Measurements from ENCODE around the gene CYP11A1. TPM values are rescaled to one million over a fixed set of nuclear protein-coding genes. Genes with fewer than 3 reads are reported as not detected.

Gene CYP11A1
- total RNA-seq, 2 donors from 2014 or later = not detected

GRCh38 chr15:74313889-74314288 lies 53.6 kb downstream of the CYP11A1 start:
- no peak for ATAC-seq (replicated peaks)
- Mint-ChIP-seq H3K36me3 (ENCODE audit: low read depth) (no peaks in the 10 kb centered on the region), H3K4me3 (no peak overlapping the region), H3K27ac (peak overlapping the region; percentile 26), H3K9me3 (no peaks in the 10 kb centered on the region), H3K4me1 (peaks cover 6% of the 10 kb centered on the region), H3K27me3 (no peaks in the 10 kb centered on the region)

DNA sequence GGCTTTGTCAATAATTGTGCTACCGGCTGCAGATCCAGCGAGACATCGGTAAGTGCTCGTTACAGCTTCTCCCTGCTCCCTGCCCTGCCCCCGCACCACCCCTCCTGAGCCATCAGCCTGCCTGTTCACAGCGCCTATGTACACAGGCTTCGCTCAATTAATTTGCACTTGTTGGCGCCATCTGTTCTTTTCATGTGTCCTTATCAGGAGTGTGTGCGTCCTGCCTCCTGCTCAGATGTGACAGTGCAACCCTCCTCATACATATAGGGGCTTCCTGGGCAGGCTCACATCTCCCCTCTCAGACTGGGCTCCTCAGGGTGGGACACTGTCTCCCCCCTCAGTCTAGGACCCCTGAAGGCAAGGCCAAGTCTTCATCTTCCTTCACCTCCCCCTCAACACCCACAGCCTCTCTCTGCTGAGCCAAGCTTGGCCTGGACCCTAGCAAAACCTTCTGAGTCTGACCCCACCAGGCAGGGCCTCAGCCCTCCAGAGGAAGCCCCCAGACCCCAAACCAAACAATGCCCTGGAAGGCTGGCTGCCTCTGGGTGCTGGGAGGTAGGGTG lies 54.9 kb downstream of the CYP11A1 start:
- H3K27ac Mint-ChIP-seq = no peak overlapping the region
- H3K4me1 Mint-ChIP-seq = peaks cover 6% of the 10 kb centered on the region
- no peaks in the 10 kb centered on the region for H3K36me3 Mint-ChIP-seq (ENCODE audit: low read depth)
- ATAC-seq (replicated peaks) = no peak
- H3K27me3 Mint-ChIP-seq = peaks cover 8% of the 10 kb centered on the region
- H3K9me3 Mint-ChIP-seq = no peaks in the 10 kb centered on the region
- H3K4me3 Mint-ChIP-seq = no peak overlapping the region

DNA sequence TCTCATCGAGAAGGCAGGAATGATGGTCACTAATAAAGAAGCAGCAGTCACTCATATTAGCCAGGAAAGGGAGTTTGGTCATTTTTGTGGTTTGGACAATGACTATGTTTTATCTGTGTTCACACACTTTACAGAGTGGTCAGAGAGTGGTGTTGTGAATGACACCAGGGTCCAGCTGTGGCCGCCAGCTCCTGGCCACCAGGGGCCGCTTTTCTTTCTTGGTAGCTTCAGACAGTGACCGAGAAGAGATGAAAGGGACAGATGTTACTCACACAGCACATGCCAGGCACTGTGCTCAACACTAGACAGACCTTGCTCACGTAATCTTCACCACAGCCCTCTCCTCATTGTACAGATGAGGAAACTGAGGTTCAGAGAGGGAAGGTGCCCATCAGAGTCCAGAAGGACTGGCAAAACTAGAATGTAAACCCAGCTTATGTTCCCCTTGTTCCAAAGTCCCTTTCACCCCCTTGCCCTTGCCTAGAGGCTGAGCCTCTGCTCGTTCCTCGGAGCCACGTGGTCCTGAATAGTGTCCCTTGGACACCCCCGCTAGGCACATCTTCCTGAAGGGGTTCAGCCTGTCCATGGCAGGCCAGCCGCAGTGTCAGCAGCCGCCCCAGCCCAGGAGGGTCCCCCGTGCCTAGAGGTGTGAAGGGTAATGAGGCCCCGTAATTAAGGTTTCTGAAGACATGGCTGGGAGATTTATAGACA lies 55.6 kb downstream of the CYP11A1 start:
- ATAC-seq (replicated peaks) = no peak

GRCh38 chr15:74307827-74308811 lies 59.3 kb downstream of the CYP11A1 start:
- Mint-ChIP-seq H3K9me3 (no peaks in the 10 kb centered on the region), H3K4me1 (no peaks in the 10 kb centered on the region), H3K36me3 (ENCODE audit: low read depth) (no peaks in the 10 kb centered on the region), H3K27ac (no peak overlapping the region), H3K27me3 (peaks cover 36% of the 10 kb centered on the region), H3K4me3 (no peak overlapping the region)
- peak; percentile 73 for ATAC-seq (replicated peaks)

More for the DNA sequence above, 55.6 kb downstream of the CYP11A1 start:
- Mint-ChIP-seq H3K27ac (no peak overlapping the region), H3K9me3 (no peaks in the 10 kb centered on the region), H3K4me3 (no peak overlapping the region), H3K36me3 (ENCODE audit: low read depth) (no peaks in the 10 kb centered on the region), H3K27me3 (peaks cover 9% of the 10 kb centered on the region), H3K4me1 (peaks cover 6% of the 10 kb centered on the region)

DNA sequence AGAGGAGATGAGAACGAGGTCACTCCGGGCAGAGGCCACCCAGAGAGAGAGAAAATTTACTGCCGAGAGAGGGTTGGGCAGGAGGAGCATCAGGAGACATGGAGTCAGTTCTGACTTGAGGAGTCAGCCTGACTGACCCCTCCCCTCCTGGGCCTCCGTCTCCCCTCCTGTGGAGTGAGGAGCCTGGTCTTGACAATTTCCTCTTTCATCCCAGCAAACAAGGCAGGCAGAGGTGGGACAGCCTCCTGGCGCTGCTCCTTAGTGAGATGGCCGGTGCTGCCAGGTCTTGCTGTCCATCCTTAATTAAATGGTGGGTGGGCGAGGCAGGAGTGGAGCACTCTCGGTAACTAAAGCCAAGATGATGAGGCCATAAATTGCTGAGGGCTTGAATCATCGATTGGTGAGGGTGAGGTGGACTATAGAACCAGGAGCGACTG lies 60.6 kb downstream of the CYP11A1 start:
- no peaks in the 10 kb centered on the region for H3K4me1 Mint-ChIP-seq
- no peaks in the 10 kb centered on the region for H3K36me3 Mint-ChIP-seq (ENCODE audit: low read depth)
- no peaks in the 10 kb centered on the region for H3K9me3 Mint-ChIP-seq
- ATAC-seq (replicated peaks) = no peak
- H3K4me3 Mint-ChIP-seq = no peak overlapping the region
- peaks cover 47% of the 10 kb centered on the region for H3K27me3 Mint-ChIP-seq
- H3K27ac Mint-ChIP-seq = no peak overlapping the region

GRCh38 chr15:74305687-74306086 lies 61.8 kb downstream of the CYP11A1 start:
- Mint-ChIP-seq H3K27ac (no peak overlapping the region), H3K27me3 (peaks cover 58% of the 10 kb centered on the region), H3K9me3 (no peaks in the 10 kb centered on the region), H3K4me1 (no peaks in the 10 kb centered on the region), H3K36me3 (ENCODE audit: low read depth) (no peaks in the 10 kb centered on the region), H3K4me3 (no peak overlapping the region)
- no peak for ATAC-seq (replicated peaks)

- no peak overlapping the region for H3K4me3 Mint-ChIP-seq
- no peaks in the 10 kb centered on the region for H3K36me3 Mint-ChIP-seq (ENCODE audit: low read depth)
- no peaks in the 10 kb centered on the region for H3K9me3 Mint-ChIP-seq
- H3K27me3 Mint-ChIP-seq = peaks cover 68% of the 10 kb centered on the region
- no peak overlapping the region for H3K27ac Mint-ChIP-seq
- no peaks in the 10 kb centered on the region for H3K4me1 Mint-ChIP-seq
- ATAC-seq (replicated peaks) = no peak
Measured at GRCh38 chr15:74304431-74304830, 63.0 kb downstream of the CYP11A1 start.

DNA sequence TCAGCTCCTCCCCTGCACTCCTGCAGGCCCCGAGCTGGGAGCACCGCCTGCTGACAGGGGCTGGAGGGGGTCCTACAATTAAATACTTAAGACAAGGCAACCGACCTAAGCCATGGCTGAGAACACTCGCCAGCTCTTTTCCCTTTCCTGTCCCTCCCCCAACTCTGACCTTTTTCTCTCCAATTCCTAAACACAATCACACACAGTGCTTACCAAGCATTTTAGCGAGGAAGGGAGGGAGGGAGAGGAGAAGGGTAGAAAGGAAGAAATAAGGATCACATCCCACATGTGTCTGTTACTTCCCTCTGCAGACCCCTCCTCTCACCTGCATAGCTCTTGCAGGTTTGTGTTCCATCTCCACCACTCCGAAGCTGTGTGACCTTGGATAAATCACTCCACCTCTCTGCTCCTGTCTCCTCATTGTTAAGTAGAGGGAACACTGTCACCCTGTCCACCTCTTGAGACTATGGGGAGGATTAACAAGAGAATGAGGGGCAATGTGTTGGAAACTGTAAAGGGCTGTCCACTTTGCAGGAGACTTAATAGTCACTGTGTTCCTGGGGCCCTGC lies 63.6 kb downstream of the CYP11A1 start:
- no peaks in the 10 kb centered on the region for H3K36me3 Mint-ChIP-seq (ENCODE audit: low read depth)
- H3K9me3 Mint-ChIP-seq = no peaks in the 10 kb centered on the region
- peaks cover 68% of the 10 kb centered on the region for H3K27me3 Mint-ChIP-seq
- no peaks in the 10 kb centered on the region for H3K4me1 Mint-ChIP-seq
- H3K4me3 Mint-ChIP-seq = no peak overlapping the region
- no peak for ATAC-seq (replicated peaks)
- H3K27ac Mint-ChIP-seq = no peak overlapping the region

DNA sequence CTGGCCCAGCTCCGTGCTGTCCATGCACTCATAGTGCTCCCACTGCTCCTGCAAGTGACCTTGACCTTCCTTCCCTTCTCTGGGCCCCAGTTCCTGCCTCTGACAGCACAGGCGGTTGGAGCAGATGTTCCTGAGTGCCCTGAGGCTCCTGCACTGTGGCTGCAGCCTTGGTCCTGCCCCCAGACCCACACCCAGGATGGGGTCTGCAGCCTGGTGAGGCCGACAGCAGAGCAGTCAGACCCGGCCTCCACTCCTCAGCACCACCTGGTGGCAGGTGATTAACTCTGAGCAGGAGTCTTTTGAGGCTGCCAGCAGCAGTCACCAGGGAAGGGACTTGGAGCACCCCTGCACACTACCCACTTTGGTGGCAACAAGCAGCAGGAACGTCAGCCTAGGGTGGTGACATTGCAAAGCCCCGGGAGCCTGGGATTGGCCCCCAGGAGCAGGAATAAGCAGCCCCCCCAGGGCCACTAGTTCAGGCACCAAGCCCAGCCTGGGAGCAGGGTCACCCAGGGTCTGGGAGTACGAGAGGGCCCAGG lies 64.6 kb downstream of the CYP11A1 start:
- no peak for ATAC-seq (replicated peaks)
- H3K36me3 Mint-ChIP-seq (ENCODE audit: low read depth) = no peaks in the 10 kb centered on the region
- peaks cover 68% of the 10 kb centered on the region for H3K27me3 Mint-ChIP-seq
- H3K4me3 Mint-ChIP-seq = no peak overlapping the region
- H3K27ac Mint-ChIP-seq = no peak overlapping the region
- H3K4me1 Mint-ChIP-seq = no peaks in the 10 kb centered on the region
- H3K9me3 Mint-ChIP-seq = no peaks in the 10 kb centered on the region

- H3K4me3 Mint-ChIP-seq = no peak overlapping the region
- H3K27ac Mint-ChIP-seq = no peak overlapping the region
- ATAC-seq (replicated peaks) = no peak
- H3K4me1 Mint-ChIP-seq = no peaks in the 10 kb centered on the region
- H3K36me3 Mint-ChIP-seq (ENCODE audit: low read depth) = no peaks in the 10 kb centered on the region
- peaks cover 64% of the 10 kb centered on the region for H3K27me3 Mint-ChIP-seq
- no peaks in the 10 kb centered on the region for H3K9me3 Mint-ChIP-seq
Measured at GRCh38 chr15:74301583-74302361, 65.7 kb downstream of the CYP11A1 start.

DNA sequence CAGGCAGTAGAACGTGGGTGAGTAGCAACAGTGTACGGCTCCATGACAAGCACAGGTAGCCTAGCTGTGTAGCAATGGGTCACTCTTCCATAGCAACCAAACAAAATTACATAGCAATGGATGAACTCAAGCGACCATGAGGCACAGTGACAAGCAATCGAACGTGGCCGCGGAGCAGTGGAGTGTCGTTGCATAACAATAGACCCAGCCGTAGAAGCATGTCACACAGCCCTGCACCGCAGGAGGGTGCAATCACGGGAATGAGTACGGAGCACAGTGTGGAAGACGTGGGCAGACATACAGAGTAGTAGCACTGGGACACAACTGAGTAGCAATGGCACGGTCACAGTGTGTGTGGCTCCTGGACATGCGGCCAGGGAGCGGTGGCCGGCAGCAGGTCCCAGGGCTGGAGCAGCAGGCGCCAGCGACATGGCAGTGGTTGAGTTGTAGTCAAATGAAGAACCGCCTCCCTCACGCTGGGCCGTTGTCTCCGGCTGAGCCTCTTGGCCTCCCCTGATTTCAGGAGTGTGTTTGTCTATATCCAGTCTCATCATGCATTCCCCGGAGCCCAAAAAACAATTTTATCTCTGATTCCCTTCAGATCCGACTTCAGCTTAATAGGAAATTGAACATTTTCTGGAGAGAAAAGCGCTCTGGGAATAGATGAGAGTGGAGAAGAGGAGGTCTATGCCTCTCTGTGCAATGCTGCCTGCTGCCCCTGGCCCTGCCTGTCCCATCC lies 67.2 kb downstream of the CYP11A1 start:
- Mint-ChIP-seq H3K4me1 (no peaks in the 10 kb centered on the region), H3K27ac (no peak overlapping the region), H3K36me3 (ENCODE audit: low read depth) (no peaks in the 10 kb centered on the region), H3K4me3 (no peak overlapping the region), H3K27me3 (peaks cover 50% of the 10 kb centered on the region), H3K9me3 (no peaks in the 10 kb centered on the region)
- no peak for ATAC-seq (replicated peaks)

DNA sequence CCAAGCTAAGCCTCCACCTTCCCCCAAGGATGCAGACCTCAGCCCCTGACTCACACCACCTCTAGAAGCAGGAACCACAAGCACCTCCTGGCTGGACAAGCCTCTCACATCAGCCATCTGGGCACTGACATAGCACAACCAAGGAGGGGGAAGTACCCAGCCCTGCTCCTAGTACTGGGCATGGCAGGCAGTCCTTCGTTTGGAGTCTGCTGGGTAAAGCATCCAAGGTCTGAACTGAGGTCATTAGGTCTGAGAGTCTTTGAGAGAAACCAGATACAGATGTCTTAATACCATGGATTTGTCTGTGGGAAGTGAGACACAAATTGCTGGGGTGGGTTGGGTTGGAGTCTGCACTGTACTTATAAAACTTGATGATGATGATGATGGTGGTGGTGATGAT lies 69.6 kb downstream of the CYP11A1 start:
- ATAC-seq (replicated peaks) = no peak
- H3K27ac Mint-ChIP-seq = no peak overlapping the region
- no peaks in the 10 kb centered on the region for H3K36me3 Mint-ChIP-seq (ENCODE audit: low read depth)
- H3K4me3 Mint-ChIP-seq = no peak overlapping the region
- H3K9me3 Mint-ChIP-seq = no peaks in the 10 kb centered on the region
- H3K27me3 Mint-ChIP-seq = peaks cover 49% of the 10 kb centered on the region
- no peaks in the 10 kb centered on the region for H3K4me1 Mint-ChIP-seq

- H3K4me1 Mint-ChIP-seq = peaks cover 9% of the 10 kb centered on the region
- peaks cover 38% of the 10 kb centered on the region for H3K27me3 Mint-ChIP-seq
- no peak overlapping the region for H3K4me3 Mint-ChIP-seq
- no peaks in the 10 kb centered on the region for H3K36me3 Mint-ChIP-seq (ENCODE audit: low read depth)
- ATAC-seq (replicated peaks) = no peak
- H3K9me3 Mint-ChIP-seq = peaks cover 8% of the 10 kb centered on the region
- H3K27ac Mint-ChIP-seq = no peak overlapping the region
Measured at GRCh38 chr15:74295800-74296199, 71.6 kb downstream of the CYP11A1 start.
